Cardiac muscle cell (in vitro differentiated cells and primary cell): Measurements from ENCODE around the gene USP47. TPM values are rescaled to one million over a fixed set of nuclear protein-coding genes. Genes with fewer than 3 reads are reported as not detected.

Source experiments
- DNase-seq, 2 donors: peaks; one replicate each; pipeline versions ENCODE4 v3.0.0 to v3.0.0-alpha.2; 2010 to 2017; ENCODE audit warnings: low read depth in 1 of 2, low spot score in 1 of 2
- H3K27ac ChIP-seq: fragments of 200-600 bp; sonication (generic); 2 replicates; pipeline ENCODE4 v1.5.1; 2016
- H3K27me3 ChIP-seq: fragments of 200-600 bp; sonication (generic); 2 replicates; pipeline ENCODE4 v1.6.0; 2016; ENCODE audit warnings: control low read depth
- H3K36me3 ChIP-seq: fragments of 200-600 bp; sonication (generic); 2 replicates; pipeline ENCODE4 v1.5.1; 2016; ENCODE audit warnings: control low read depth
- H3K4me1 ChIP-seq: fragments of 200-600 bp; sonication (generic); 2 replicates; pipeline ENCODE4 v1.8.1; 2017; ENCODE audit warnings: low read depth, mild to moderate bottlenecking, mixed run types
- H3K4me3 ChIP-seq: fragments of 200-600 bp; sonication (generic); 2 replicates; pipeline ENCODE4 v1.5.1; 2016; ENCODE audit warnings: mild to moderate bottlenecking
- H3K9me3 ChIP-seq: fragments of 200-600 bp; sonication (generic); 2 replicates; pipeline ENCODE4 v1.5.1; 2017; ENCODE audit warnings: low read depth, mild to moderate bottlenecking, control low read depth
- polyA plus RNA-seq: library from polyadenylated mRNA; unstranded; fragments of >200 nt; fragmentation: Nextera tagmentation; extraction: Ambion mirVana; gene quantifications from 2 replicates; pipeline ENCODE4 v1.2.1, GENCODE V29; 2016
- total RNA-seq: library from RNA; depleted of rRNA; stranded (reverse); fragments of >200 nt; gene quantifications from 2 replicates; pipeline ENCODE4 v1.2.3, GENCODE V29; 2016
- TF ChIP-seq, protein P1 (sequence below): IDR thresholded peaks from 2 replicates; pipeline ENCODE4 v1.5.1; 2012; ENCODE audit warnings: low read depth, mild to moderate bottlenecking, low read length

Gene USP47
- total and polyA plus RNA-seq, 2 experiments from 2014 or later = 46.6 to 59.6 TPM

DNA sequence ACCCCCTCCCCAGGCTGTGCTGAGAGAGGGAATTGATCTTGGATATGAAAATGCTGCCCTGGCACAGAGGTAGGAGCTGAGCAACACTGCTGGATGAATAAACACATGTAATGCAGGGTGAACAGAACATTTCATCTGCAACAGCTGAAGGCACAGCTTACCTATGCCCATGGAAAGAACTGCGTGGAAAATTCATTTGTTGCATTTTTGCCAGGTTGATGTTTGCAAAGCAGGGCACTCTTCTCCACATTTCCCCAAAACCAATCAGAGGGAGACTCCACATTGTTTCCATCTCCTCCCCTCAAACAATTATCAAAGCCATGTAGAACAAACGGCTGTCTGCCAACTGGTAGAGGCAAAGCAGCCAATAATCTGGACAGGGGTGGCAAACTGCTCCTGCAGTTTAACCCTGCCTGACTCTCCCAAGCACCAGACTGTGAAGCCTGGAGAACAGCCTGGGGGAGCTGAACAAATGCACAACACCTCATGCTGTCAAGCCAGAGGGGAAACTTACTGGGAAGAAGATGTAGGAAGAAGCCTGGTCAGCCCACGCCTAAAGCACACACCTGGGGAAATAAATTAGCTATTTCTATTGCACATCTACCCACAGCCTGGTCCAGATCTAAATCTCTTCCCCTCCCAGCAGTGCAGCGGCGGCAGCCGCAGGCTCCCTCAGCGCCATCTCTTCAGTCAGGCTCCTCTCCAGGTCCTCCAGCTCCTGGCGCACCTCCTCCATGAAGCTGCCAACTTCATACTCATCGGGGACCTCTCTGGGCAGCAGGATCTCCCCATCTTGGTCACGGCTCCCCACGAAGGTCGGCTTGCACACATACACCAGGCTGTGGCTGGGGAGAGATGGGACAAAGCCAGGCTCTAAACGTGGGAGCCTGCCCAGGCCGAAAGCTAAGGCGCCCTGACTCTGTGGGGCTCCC lies 122.3 kb downstream of the USP47 start:
- Histone ChIP-seq H3K4me3 (no peak overlapping the region), H3K9me3 (no peaks in the 10 kb centered on the region), H3K36me3 (peaks cover 16% of the 10 kb centered on the region), H3K27ac (no peak overlapping the region), H3K27me3 (no peaks in the 10 kb centered on the region), H3K4me1 (no peaks in the 10 kb centered on the region)
- TF ChIP-seq, protein P1, sequence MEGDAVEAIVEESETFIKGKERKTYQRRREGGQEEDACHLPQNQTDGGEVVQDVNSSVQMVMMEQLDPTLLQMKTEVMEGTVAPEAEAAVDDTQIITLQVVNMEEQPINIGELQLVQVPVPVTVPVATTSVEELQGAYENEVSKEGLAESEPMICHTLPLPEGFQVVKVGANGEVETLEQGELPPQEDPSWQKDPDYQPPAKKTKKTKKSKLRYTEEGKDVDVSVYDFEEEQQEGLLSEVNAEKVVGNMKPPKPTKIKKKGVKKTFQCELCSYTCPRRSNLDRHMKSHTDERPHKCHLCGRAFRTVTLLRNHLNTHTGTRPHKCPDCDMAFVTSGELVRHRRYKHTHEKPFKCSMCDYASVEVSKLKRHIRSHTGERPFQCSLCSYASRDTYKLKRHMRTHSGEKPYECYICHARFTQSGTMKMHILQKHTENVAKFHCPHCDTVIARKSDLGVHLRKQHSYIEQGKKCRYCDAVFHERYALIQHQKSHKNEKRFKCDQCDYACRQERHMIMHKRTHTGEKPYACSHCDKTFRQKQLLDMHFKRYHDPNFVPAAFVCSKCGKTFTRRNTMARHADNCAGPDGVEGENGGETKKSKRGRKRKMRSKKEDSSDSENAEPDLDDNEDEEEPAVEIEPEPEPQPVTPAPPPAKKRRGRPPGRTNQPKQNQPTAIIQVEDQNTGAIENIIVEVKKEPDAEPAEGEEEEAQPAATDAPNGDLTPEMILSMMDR = no peak
- DNase-seq = no peak

DNA sequence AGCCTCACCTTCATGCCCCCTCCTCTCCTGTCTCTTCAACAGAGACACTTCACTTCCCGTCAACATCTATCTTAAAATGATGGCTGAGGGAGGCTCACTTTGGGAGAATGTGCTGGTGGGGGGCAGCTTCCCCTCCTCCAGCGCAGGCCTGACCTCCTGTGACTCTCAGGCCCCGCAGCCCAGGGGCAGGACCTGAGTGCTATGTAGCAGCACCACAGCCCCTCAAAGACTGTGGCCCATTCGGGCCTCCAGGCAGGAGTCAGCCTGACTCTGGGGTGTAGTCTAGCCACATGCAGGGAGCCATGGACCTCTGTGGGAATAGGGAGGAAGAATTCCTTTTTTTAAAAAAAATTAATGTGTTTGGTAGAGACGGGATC lies 123.0 kb downstream of the USP47 start:
- no peaks in the 10 kb centered on the region for H3K9me3 ChIP-seq
- no peak overlapping the region for H3K27ac ChIP-seq
- no peak for DNase-seq
- no peak overlapping the region for H3K4me3 ChIP-seq
- no peaks in the 10 kb centered on the region for H3K4me1 ChIP-seq
- TF ChIP-seq, protein P1 = no peak
- H3K36me3 ChIP-seq = peaks cover 16% of the 10 kb centered on the region
- no peaks in the 10 kb centered on the region for H3K27me3 ChIP-seq

DNA sequence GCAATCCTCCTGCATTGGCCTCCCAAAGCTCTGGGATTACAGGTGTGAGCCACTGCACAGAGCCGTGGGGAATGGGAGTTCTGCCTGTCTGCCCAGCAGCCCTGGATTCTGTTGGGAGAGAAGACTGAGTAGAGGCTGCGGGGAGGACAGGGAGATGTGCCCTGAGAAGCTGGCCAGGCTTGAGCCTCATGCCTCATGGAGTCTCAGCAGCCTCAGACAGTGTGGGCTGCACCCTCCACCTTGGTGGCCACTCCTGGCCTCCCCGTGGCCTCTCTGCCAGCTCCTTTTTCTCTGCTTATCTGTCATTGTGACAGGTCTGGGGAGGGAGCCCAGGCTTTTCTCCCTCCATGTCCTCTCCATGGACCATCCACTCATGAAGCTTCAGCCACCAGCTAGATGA lies 123.4 kb downstream of the USP47 start:
- Histone ChIP-seq H3K4me3 (no peak overlapping the region), H3K4me1 (no peaks in the 10 kb centered on the region), H3K27me3 (no peaks in the 10 kb centered on the region), H3K36me3 (peaks cover 16% of the 10 kb centered on the region), H3K9me3 (no peaks in the 10 kb centered on the region), H3K27ac (no peak overlapping the region)
- no peak for DNase-seq
- TF ChIP-seq, protein P1 = no peak

DNA sequence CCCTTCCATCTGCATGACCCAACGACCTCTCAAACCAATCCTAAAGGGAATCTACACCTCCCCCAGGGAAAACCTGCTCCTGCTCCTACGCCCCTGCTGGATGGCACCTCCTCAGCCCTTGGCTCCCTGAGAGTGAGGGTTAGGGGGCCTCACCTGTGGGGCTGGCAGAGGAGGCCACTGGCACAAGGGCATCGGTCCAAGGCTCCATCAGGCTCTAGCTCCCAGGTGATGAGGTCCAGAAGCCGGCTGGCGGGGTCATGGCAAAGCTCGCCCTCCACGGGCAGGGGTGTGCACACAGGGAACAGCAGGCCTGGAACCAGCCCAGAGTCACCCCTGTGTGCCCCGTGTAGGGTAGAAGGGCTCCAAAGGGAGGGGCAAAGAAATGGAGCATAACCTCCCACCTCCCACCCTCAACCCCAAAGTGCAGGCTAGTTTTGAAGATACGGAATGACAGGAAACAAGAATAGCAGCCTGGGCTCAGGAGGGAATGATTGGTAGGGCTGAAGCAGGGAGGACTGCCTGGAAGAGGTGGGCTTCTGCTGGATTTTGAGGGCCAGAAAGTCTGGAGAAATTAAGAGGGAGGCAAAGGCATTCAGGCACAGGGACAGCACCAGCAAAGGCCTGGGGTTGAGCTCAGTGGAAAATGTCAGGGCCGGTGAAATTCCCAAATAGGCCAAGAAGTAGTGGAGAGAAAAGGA lies 124.0 kb downstream of the USP47 start:
- no peak for DNase-seq
- H3K36me3 ChIP-seq = peaks cover 16% of the 10 kb centered on the region
- H3K9me3 ChIP-seq = no peaks in the 10 kb centered on the region
- TF ChIP-seq, protein P1 = no peak
- no peaks in the 10 kb centered on the region for H3K27me3 ChIP-seq
- no peak overlapping the region for H3K4me3 ChIP-seq
- peaks cover 5% of the 10 kb centered on the region for H3K4me1 ChIP-seq
- H3K27ac ChIP-seq = no peak overlapping the region

DNA sequence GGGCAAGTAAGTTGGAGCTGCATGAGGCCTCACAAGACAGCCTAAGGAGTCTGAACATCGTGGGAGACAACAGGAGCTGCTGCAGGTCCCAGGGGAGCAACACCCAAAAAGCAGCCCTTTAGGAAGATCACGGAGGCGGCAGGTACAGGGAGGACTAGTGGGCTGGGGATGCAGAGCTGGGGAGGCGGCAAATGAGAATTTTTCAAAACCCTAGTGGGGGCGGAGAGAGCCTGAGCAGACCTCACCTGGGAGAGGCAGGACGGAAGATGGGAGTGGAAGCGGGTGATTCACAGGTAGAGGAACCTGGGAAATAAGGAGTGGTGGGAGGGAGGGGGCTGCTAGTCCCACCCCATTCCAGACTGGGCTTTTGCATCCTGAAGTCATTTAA lies 124.6 kb downstream of the USP47 start:
- Histone ChIP-seq H3K4me1 (peaks cover 9% of the 10 kb centered on the region), H3K36me3 (peaks cover 16% of the 10 kb centered on the region), H3K4me3 (no peak overlapping the region), H3K9me3 (no peaks in the 10 kb centered on the region), H3K27me3 (no peaks in the 10 kb centered on the region), H3K27ac (no peak overlapping the region)
- TF ChIP-seq, protein P1 = no peak
- DNase-seq = no peak
